Measurements from ENCODE around the gene NCF4.

- TF ChIP-seq CTCF (IDR thresholded peaks at IDR 0.05) (no peak), POLR2A (IDR thresholded peaks at IDR 0.05) (no peak)
Observed at GRCh38 chr22:36863281-36863680, 2.5 kb downstream of the NCF4 start.

Data from thyroid gland (tissue), 4 donors.